GM12874 (cell line): ENCODE measurements around the gene HPSE2.

Experiments
- CTCF ChIP-seq: IDR thresholded peaks from 2 replicates; pipeline ENCODE4 v1.5.1; 2011; ENCODE audit warnings: low read depth, mild to moderate bottlenecking, control low read depth, low read length, moderate library complexity; ENCODE audit not compliant: insufficient read depth

HPSE2 gene

GRCh38 chr10:99125879-99126278 lies 109.8 kb downstream of the HPSE2 start:
- TF ChIP-seq CTCF = no peak

GRCh38 chr10:99124376-99124775 lies 111.3 kb downstream of the HPSE2 start:
- TF ChIP-seq CTCF = no peak

GRCh38 chr10:99123851-99124250 lies 111.8 kb downstream of the HPSE2 start:
- no peak for TF ChIP-seq CTCF

- TF ChIP-seq CTCF = no peak
These were observed 112.3 kb downstream of the HPSE2 start for GRCh38 chr10:99123336-99123735.

GRCh38 chr10:99119258-99119748 lies 116.3 kb downstream of the HPSE2 start:
- TF ChIP-seq CTCF = no peak

- no peak for TF ChIP-seq CTCF
These were observed 119.9 kb downstream of the HPSE2 start for GRCh38 chr10:99115703-99116102.

- TF ChIP-seq CTCF = no peak
These were observed 150.3 kb downstream of the HPSE2 start for GRCh38 chr10:99085358-99085757.

GRCh38 chr10:99084161-99084560 lies 151.5 kb downstream of the HPSE2 start:
- TF ChIP-seq CTCF = no peak
